Measurements from ENCODE around the gene PROS1.

DNA sequence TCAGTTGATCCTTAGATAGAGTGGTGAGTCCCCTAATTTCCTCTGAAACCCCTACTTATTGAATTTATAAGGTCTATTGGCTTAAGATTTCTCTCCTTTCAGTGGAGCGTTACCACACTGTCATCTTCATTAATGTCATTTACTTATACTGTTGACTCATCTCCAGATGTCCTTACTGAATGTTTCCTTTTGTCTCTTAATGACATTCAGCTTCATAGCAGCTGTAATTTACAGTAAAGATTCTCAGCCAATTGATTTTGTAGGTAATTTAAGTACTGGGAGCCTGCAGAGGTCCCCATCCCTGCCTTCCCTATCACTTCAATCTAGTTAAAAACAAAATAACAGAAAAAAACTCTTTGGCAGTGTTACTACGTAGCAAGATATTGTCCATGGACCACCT is 35.9 kb upstream of the PROS1 start:
- TF ChIP-seq POLR2A (IDR thresholded peaks at IDR 0.05; ENCODE audit: low read depth, low read length) = no peak
- no peak for TF ChIP-seq TAF1 (IDR thresholded peaks at IDR 0.05; ENCODE audit: low read depth, low read length)
- no peak for TF ChIP-seq PAX5 (IDR thresholded peaks at IDR 0.05; ENCODE audit: insufficient read depth, low read length, severe bottlenecking)
- TF ChIP-seq POLR2AphosphoS5 (IDR thresholded peaks at IDR 0.05; ENCODE audit: low read depth, low read length) = no peak

All from GM12891 (cell line).